GM12878 (cell line): Measurements from ENCODE around the gene GRK2. TPM values are rescaled to one million over a fixed set of nuclear protein-coding genes. Genes with fewer than 3 reads are reported as not detected.

ENCODE experiments used
- BCLAF1 ChIP-seq: fragments of 450-650 bp; IDR thresholded peaks from 2 replicates; pipeline ENCODE4 v1.6.1; 2017; ENCODE audit warnings: antibody characterized with exemption, mild to moderate bottlenecking, moderate library complexity
- CHD4 ChIP-seq: fragments of 200-600 bp; sonication (generic); IDR thresholded peaks from 2 replicates; pipeline ENCODE4 v1.6.1; 2016; ENCODE audit warnings: mild to moderate bottlenecking
- EGR1 ChIP-seq, 2 experiments: IDR thresholded peaks; 1 replicate in 1 of 2; 2 replicates in 1 of 2; pipeline ENCODE4 v1.6.1; 2011 to 2012; ENCODE audit warnings: low read depth in 2 of 2, low read length in 2 of 2, borderline replicate concordance in 1 of 2, mild to moderate bottlenecking in 1 of 2, moderate library complexity in 1 of 2
- JUND ChIP-seq: IDR thresholded peaks from 2 replicates; pipeline ENCODE4 v1.6.1; 2012; ENCODE audit warnings: low read depth, mild to moderate bottlenecking, low read length, improper control_type of control experiment, moderate library complexity
- NRF1 ChIP-seq: conservative IDR thresholded peaks from 2 replicates; pipeline ENCODE4 v1.6.1; 2011; ENCODE audit warnings: mild to moderate bottlenecking, low read depth, low read length, improper control_type of control experiment
- STAT3 ChIP-seq: IDR thresholded peaks from 2 replicates; pipeline ENCODE4 v1.6.1; 2011; ENCODE audit warnings: low read depth, low read length, improper control_type of control experiment
- TAF1 ChIP-seq: IDR thresholded peaks from 2 replicates; pipeline ENCODE4 v1.6.1; 2011; ENCODE audit warnings: mild to moderate bottlenecking, low read depth, low read length, borderline replicate concordance
- ZBTB11 ChIP-seq: fragments of 450-650 bp; formaldehyde crosslinking; IDR thresholded peaks from 2 replicates; pipeline ENCODE4 v1.5.0; 2022; ENCODE audit warnings: mild to moderate bottlenecking, missing genetic modification characterization
- polyA plus RNA-seq, 11 experiments: library from polyadenylated mRNA; depleted of rRNA in 4 of 11; unstranded in 6 of 11; stranded (reverse) in 5 of 11; fragments of >200 nt; fragmentation: Nextera tagmentation in 4 of 11; fragmentation: Illumina TruSeq in 1 of 11; extraction: Ambion mirVana in 4 of 11; extraction: Trizol in 1 of 11; gene quantifications; 1 replicate in 1 of 11; 2 replicates in 10 of 11; pipeline versions ENCODE4 v1.2.1 to v1.2.3, GENCODE V29; 2011 to 2016; ENCODE audit warnings: inconsistent platforms in 2 of 11, missing spikeins in 2 of 11, low read depth in 1 of 11
- total RNA-seq, 4 experiments: library from RNA; depleted of rRNA in 3 of 4; stranded (reverse); fragments of >200 nt in 3 of 4; fragmentation: Illumina TruSeq in 1 of 4; extraction: Trizol in 1 of 4; gene quantifications; 2 replicates each; pipeline versions ENCODE4 v1.2.1 to v1.2.3, GENCODE V29; 2013 to 2021

Gene GRK2
- total and polyA plus RNA-seq, 10 of the 15 experiments (the other 5 are each of a cell fraction or from before 2014, with no cell fraction given): 1.0 to 160 (median 66.1) TPM

GRCh38 chr11:67268081-67268961, 2.0 kb downstream of the GRK2 start (continued):
- no peak for TF ChIP-seq BCLAF1
- peak in 1 of 2 experiments; percentile 79; a peak in 1 of 3 replicates for TF ChIP-seq EGR1 (IDR thresholded peaks at IDR 0.05; ENCODE audit: borderline replicate concordance in 1 of 2, low read depth in 2 of 2, low read length in 2 of 2)
- TF ChIP-seq CHD4: no peak
- TF ChIP-seq STAT3: 0 out of 2 replicates have a peak, but pooled peaks have one; percentile 68
- TF ChIP-seq NRF1: no peak
- no peak for TF ChIP-seq TAF1
- peak; percentile 84 for TF ChIP-seq JUND
- no peak for TF ChIP-seq ZBTB11 (CRISPR knock-in tag)
